Measurements from ENCODE around the gene ATP6V1A.

Gene ATP6V1A

GRCh38 chr3:113744941-113745755 lies 1.7 kb upstream of the ATP6V1A start:
- TF ChIP-seq CTCF (IDR thresholded peaks at IDR 0.05; ENCODE audit: insufficient read depth, low read depth, low read length, missing control alignments): peak; percentile 73
- DNase-seq (ENCODE audit: low read depth): peak; percentile 97
- H3K4me3 ChIP-seq (ENCODE audit: low read length): peak overlapping the region; percentile 94

GRCh38 chr3:113745756-113746547 lies 883 bp upstream of the ATP6V1A start, which contains the start of gene NAA50:
Gene NAA50, minus strand, starts transcription at chr3:113746249. Its CDS starts 300 bp downstream, at chr3:113745949.
- peak; percentile 52 for TF ChIP-seq CTCF (IDR thresholded peaks at IDR 0.05; ENCODE audit: insufficient read depth, low read depth, low read length, missing control alignments)
- peak; percentile 88 for DNase-seq (ENCODE audit: low read depth)
- peak within 1 kb of the TSS; percentile 94 for H3K4me3 ChIP-seq (ENCODE audit: low read length)

GRCh38 chr3:113747283-113748046 lies 630 bp downstream of the ATP6V1A start:
- TF ChIP-seq CTCF (IDR thresholded peaks at IDR 0.05; ENCODE audit: insufficient read depth, low read depth, low read length, missing control alignments): no peak
- peak overlapping the region; percentile 94 for H3K4me3 ChIP-seq (ENCODE audit: low read length)
- DNase-seq (ENCODE audit: low read depth): peak; percentile 40

- TF ChIP-seq CTCF (IDR thresholded peaks at IDR 0.05; ENCODE audit: insufficient read depth, low read depth, low read length, missing control alignments): no peak
- H3K4me3 ChIP-seq (ENCODE audit: low read length): no peak overlapping the region
- DNase-seq (ENCODE audit: low read depth): no peak
Measured at GRCh38 chr3:113751141-113751540, 4.3 kb downstream of the ATP6V1A start.

- DNase-seq (ENCODE audit: low read depth): no peak
- no peak for TF ChIP-seq CTCF (IDR thresholded peaks at IDR 0.05; ENCODE audit: insufficient read depth, low read depth, low read length, missing control alignments)
- no peak overlapping the region for H3K4me3 ChIP-seq (ENCODE audit: low read length)
Measured at GRCh38 chr3:113753376-113753985, 6.6 kb downstream of the ATP6V1A start.

- no peak for TF ChIP-seq CTCF (IDR thresholded peaks at IDR 0.05; ENCODE audit: insufficient read depth, low read depth, low read length, missing control alignments)
- no peak for DNase-seq (ENCODE audit: low read depth)
- H3K4me3 ChIP-seq (ENCODE audit: low read length): no peak overlapping the region
Measured at GRCh38 chr3:113754494-113755159, 7.8 kb downstream of the ATP6V1A start.

Data from epithelial cell of esophagus (primary cell).